Peyer's patch (tissue), 4 donors: ENCODE data around the gene KCNQ1OT1. TPM values are rescaled to one million over a fixed set of nuclear protein-coding genes. Genes with fewer than 3 reads are reported as not detected.
A peak's percentile ranks its signal among the peaks of the same experiment; 100 is the strongest.

Experiments used
- DNase-seq, 3 donors: peaks; one replicate each; pipeline ENCODE4 v3.0.0-alpha.2; 2017 to 2019
- H3K27ac ChIP-seq, 4 donors: fragments of 200-600 bp; sonication (generic); one replicate each; pipeline ENCODE4 v1.5.1; 2016 to 2019
- H3K27me3 ChIP-seq, 2 donors: fragments of 200-600 bp; sonication (generic); one replicate each; pipeline ENCODE4 v1.5.1; 2019
- H3K36me3 ChIP-seq, 3 donors: fragments of 200-600 bp; sonication (generic); one replicate each; pipeline ENCODE4 v1.5.1; 2016 to 2019
- H3K4me1 ChIP-seq, 4 donors: fragments of 200-600 bp; sonication (generic); one replicate each; pipeline ENCODE4 v1.5.1; 2016 to 2019
- H3K4me3 ChIP-seq, 4 donors: fragments of 200-600 bp; sonication (generic); 1 replicate in 3 of 4; 2 replicates in 1 of 4; pipeline ENCODE4 v1.5.1; 2016 to 2019; ENCODE audit warnings: mild to moderate bottlenecking in 1 of 4
- H3K9me3 ChIP-seq, 4 donors: fragments of 200-600 bp; sonication (generic); one replicate each; pipeline ENCODE4 v1.5.1; 2016 to 2019; ENCODE audit warnings: mild to moderate bottlenecking in 1 of 4
- CTCF ChIP-seq, 6 experiments: fragments of 450-650 bp in 4 of 6; fragments of 200-600 bp in 2 of 6; sonication (generic) in 1 of 6; IDR thresholded peaks; one replicate each; pipeline ENCODE4 v1.5.1; 2017 to 2019; ENCODE audit warnings: antibody characterized with exemption in 6 of 6, mild to moderate bottlenecking in 3 of 6, moderate library complexity in 1 of 6
- POLR2A ChIP-seq, 2 donors: fragments of 450-650 bp; IDR thresholded peaks; one replicate each; pipeline ENCODE4 v1.5.1; 2017; ENCODE audit warnings: antibody characterized with exemption in 2 of 2, mild to moderate bottlenecking in 2 of 2, moderate library complexity in 2 of 2
- total RNA-seq, 4 donors: library from RNA; depleted of rRNA; stranded (reverse); fragments of >200 nt; gene quantifications; one replicate each; pipeline ENCODE4 v1.1.0, GENCODE V29; 2016

KCNQ1OT1 gene
- total RNA-seq, 4 donors from 2014 or later: 3.2 to 6.2 (median 4.5) TPM

- DNase-seq: peak in 1 of 3 donors; percentile 47
- H3K27ac ChIP-seq: peak overlapping the region in 1 of 4 donors; percentile 31
Measured at GRCh38 chr11:2741377-2742131, 41.8 kb upstream of the KCNQ1OT1 start.

GRCh38 chr11:2741006-2741376, 41.2 kb upstream of the KCNQ1OT1 start:
- Histone ChIP-seq H3K36me3 (no peaks in the 10 kb centered on the region), H3K27me3 (no peaks in the 10 kb centered on the region), H3K4me1 (peaks cover 0 to 23% (median 2%) of the 10 kb centered on the region in 4 donors), H3K9me3 (no peaks in the 10 kb centered on the region), H3K4me3 (no peak overlapping the region), H3K27ac (no peak overlapping the region)
- TF ChIP-seq POLR2A (IDR thresholded peaks at IDR 0.05) (no peak), CTCF (IDR thresholded peaks at IDR 0.05) (no peak)
- no peak for DNase-seq

More at GRCh38 chr11:2741377-2742131, 41.8 kb upstream of the KCNQ1OT1 start:
- Histone ChIP-seq H3K4me3 (no peak overlapping the region), H3K27me3 (no peaks in the 10 kb centered on the region), H3K4me1 (peaks cover 0 to 17% (median 2%) of the 10 kb centered on the region in 4 donors), H3K36me3 (no peaks in the 10 kb centered on the region), H3K9me3 (no peaks in the 10 kb centered on the region)
- TF ChIP-seq POLR2A (IDR thresholded peaks at IDR 0.05): no peak
- no peak for TF ChIP-seq CTCF (IDR thresholded peaks at IDR 0.05)

GRCh38 chr11:2740275-2740940, 40.6 kb upstream of the KCNQ1OT1 start:
- Histone ChIP-seq H3K4me1 (peaks cover 0 to 24% (median 2%) of the 10 kb centered on the region in 4 donors), H3K27ac (no peak overlapping the region), H3K9me3 (no peaks in the 10 kb centered on the region), H3K4me3 (no peak overlapping the region), H3K36me3 (no peaks in the 10 kb centered on the region), H3K27me3 (no peaks in the 10 kb centered on the region)
- peak in 1 of 3 donors; percentile 41 for DNase-seq
- no peak for TF ChIP-seq CTCF (IDR thresholded peaks at IDR 0.05)
- no peak for TF ChIP-seq POLR2A (IDR thresholded peaks at IDR 0.05)

GRCh38 chr11:2739531-2740274, 39.9 kb upstream of the KCNQ1OT1 start:
- Histone ChIP-seq H3K9me3 (no peaks in the 10 kb centered on the region), H3K27ac (no peak overlapping the region), H3K4me1 (peaks cover 0 to 24% (median 2%) of the 10 kb centered on the region in 4 donors), H3K36me3 (no peaks in the 10 kb centered on the region), H3K27me3 (no peaks in the 10 kb centered on the region), H3K4me3 (no peak overlapping the region)
- DNase-seq: no peak
- TF ChIP-seq CTCF (IDR thresholded peaks at IDR 0.05) (no peak), POLR2A (IDR thresholded peaks at IDR 0.05) (no peak)

- no peak overlapping the region for H3K27ac ChIP-seq
- H3K9me3 ChIP-seq: no peaks in the 10 kb centered on the region
- no peak for TF ChIP-seq POLR2A (IDR thresholded peaks at IDR 0.05)
- no peak for TF ChIP-seq CTCF (IDR thresholded peaks at IDR 0.05)
- H3K4me3 ChIP-seq: no peak overlapping the region
- no peaks in the 10 kb centered on the region for H3K36me3 ChIP-seq
- no peaks in the 10 kb centered on the region for H3K27me3 ChIP-seq
- peaks cover 0 to 24% (median 2%) of the 10 kb centered on the region in 4 donors for H3K4me1 ChIP-seq
- no peak for DNase-seq
Measured at GRCh38 chr11:2738551-2739431, 39.0 kb upstream of the KCNQ1OT1 start.
